ENCODE results near the gene BATF3.

- TF ChIP-seq, protein P1, sequence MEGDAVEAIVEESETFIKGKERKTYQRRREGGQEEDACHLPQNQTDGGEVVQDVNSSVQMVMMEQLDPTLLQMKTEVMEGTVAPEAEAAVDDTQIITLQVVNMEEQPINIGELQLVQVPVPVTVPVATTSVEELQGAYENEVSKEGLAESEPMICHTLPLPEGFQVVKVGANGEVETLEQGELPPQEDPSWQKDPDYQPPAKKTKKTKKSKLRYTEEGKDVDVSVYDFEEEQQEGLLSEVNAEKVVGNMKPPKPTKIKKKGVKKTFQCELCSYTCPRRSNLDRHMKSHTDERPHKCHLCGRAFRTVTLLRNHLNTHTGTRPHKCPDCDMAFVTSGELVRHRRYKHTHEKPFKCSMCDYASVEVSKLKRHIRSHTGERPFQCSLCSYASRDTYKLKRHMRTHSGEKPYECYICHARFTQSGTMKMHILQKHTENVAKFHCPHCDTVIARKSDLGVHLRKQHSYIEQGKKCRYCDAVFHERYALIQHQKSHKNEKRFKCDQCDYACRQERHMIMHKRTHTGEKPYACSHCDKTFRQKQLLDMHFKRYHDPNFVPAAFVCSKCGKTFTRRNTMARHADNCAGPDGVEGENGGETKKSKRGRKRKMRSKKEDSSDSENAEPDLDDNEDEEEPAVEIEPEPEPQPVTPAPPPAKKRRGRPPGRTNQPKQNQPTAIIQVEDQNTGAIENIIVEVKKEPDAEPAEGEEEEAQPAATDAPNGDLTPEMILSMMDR (conservative IDR thresholded peaks at IDR 0.05; ENCODE audit: low read length): peak; percentile 84
- no peak for TF ChIP-seq EZH2phosphoT487 (IDR thresholded peaks at IDR 0.05; ENCODE audit: borderline replicate concordance)
Observed at GRCh38 chr1:212665241-212666115, 34.2 kb downstream of the BATF3 start.
